ENCODE results near the gene PCDHGB5.

GRCh38 chr5:141360685-141361084, 37.1 kb upstream of the PCDHGB5 start:
- TF ChIP-seq POLR2A (IDR thresholded peaks at IDR 0.05) (no peak), CTCF (IDR thresholded peaks at IDR 0.05) (no peak)
